IPS-NIHi11 (cell line): ENCODE results near the gene GLCE.
A peak's percentile ranks its signal among the peaks of the same experiment; 100 is the strongest.
"Not testable (repeated sequence)": the region's sequence is repeated elsewhere in the genome, so short reads cannot be mapped to it uniquely, and the experiment has no call there.

Source experiments
- DNase-seq: peaks from one replicate; pipeline ENCODE4 v3.0.0; 2012; ENCODE audit warnings: mixed read lengths, low spot score

The GLCE gene

GRCh38 chr15:69135499-69135898 lies 24.9 kb upstream of the GLCE start:
- no peak for DNase-seq

- DNase-seq: no peak
Measured at GRCh38 chr15:69138963-69139362, 21.5 kb upstream of the GLCE start.

- DNase-seq: no peak
Measured at GRCh38 chr15:69140306-69140705, 20.1 kb upstream of the GLCE start.

- DNase-seq: peak; percentile 35
Measured at GRCh38 chr15:69141286-69141701, 19.1 kb upstream of the GLCE start.

- DNase-seq: no peak
Measured at GRCh38 chr15:69141833-69142232, 18.6 kb upstream of the GLCE start.

- no peak for DNase-seq
Measured at GRCh38 chr15:69143756-69144436, 16.5 kb upstream of the GLCE start.

- DNase-seq: no peak
Measured at GRCh38 chr15:69144530-69144929, 15.9 kb upstream of the GLCE start.

GRCh38 chr15:69145149-69145693 lies 15.2 kb upstream of the GLCE start:
- DNase-seq: no peak

- DNase-seq: no peak
Measured at GRCh38 chr15:69145694-69146492, 14.5 kb upstream of the GLCE start.

GRCh38 chr15:69146724-69147435 lies 13.6 kb upstream of the GLCE start:
- no peak for DNase-seq

- no peak for DNase-seq
Measured at GRCh38 chr15:69148465-69148864, 12.0 kb upstream of the GLCE start.

GRCh38 chr15:69149163-69149562 lies 11.3 kb upstream of the GLCE start:
- DNase-seq: no peak

GRCh38 chr15:69149803-69150202 lies 10.6 kb upstream of the GLCE start:
- no peak for DNase-seq

- DNase-seq: no peak
Measured at GRCh38 chr15:69150336-69150735, 10.1 kb upstream of the GLCE start.

GRCh38 chr15:69150841-69151240 lies 9.6 kb upstream of the GLCE start:
- DNase-seq: no peak

- no peak for DNase-seq
Measured at GRCh38 chr15:69153046-69153445, 7.4 kb upstream of the GLCE start.

GRCh38 chr15:69153587-69153986 lies 6.8 kb upstream of the GLCE start:
- DNase-seq: not testable (repeated sequence)

- DNase-seq: no peak
Measured at GRCh38 chr15:69154078-69154477, 6.4 kb upstream of the GLCE start.

- no peak for DNase-seq
Measured at GRCh38 chr15:69154684-69155083, 5.8 kb upstream of the GLCE start.

GRCh38 chr15:69156736-69157381 lies 3.6 kb upstream of the GLCE start:
- no peak for DNase-seq

- no peak for DNase-seq
Measured at GRCh38 chr15:69158201-69158842, 2.1 kb upstream of the GLCE start.

- DNase-seq: no peak
Measured at GRCh38 chr15:69158843-69159240, 1.6 kb upstream of the GLCE start.
